ENCODE measurements around the gene SLC6A18. TPM values are rescaled to one million over a fixed set of nuclear protein-coding genes. Genes with fewer than 3 reads are reported as not detected.

Gene SLC6A18
- total and polyA plus RNA-seq, 9 of the 15 experiments (the other 6 are each of a cell fraction or from before 2014, with no cell fraction given) = not detected

GRCh38 chr5:1187234-1187949 lies 37.8 kb upstream of the SLC6A18 start:
- no peak for ATAC-seq
- POLR2A ChIA-PET = no interaction called here

More at GRCh38 chr5:1187234-1187949, 37.8 kb upstream of the SLC6A18 start:
- no peak overlapping the region for H3K4me2 ChIP-seq (ENCODE audit: insufficient read depth, low read length)
- H3K4me1 ChIP-seq (replicated peaks in 1 of 2; ENCODE audit: control insufficient read depth in 2 of 2, insufficient read depth in 2 of 2, low read length in 2 of 2) = peaks cover 59 to 72% of the 10 kb centered on the region in 2 experiments
- no peak for TF ChIP-seq POLR2G (IDR thresholded peaks at IDR 0.05; ENCODE audit: low read depth, low read length)
- TF ChIP-seq NRF1 (conservative IDR thresholded peaks at IDR 0.05 in 1 of 2, IDR thresholded peaks at IDR 0.05 in 1 of 2) = no peak
- TF ChIP-seq MBD2 (IDR thresholded peaks at IDR 0.05; ENCODE audit: borderline replicate concordance, low read depth) = no peak
- no peak for TF ChIP-seq ZNF121 (CRISPR knock-in tag; conservative IDR thresholded peaks at IDR 0.05)
- TF ChIP-seq ZNF174 (CRISPR knock-in tag; IDR thresholded peaks at IDR 0.05) = no peak
- no peak for TF ChIP-seq ZNF12 (CRISPR knock-in tag; IDR thresholded peaks at IDR 0.05)
- TF ChIP-seq, protein P1, sequence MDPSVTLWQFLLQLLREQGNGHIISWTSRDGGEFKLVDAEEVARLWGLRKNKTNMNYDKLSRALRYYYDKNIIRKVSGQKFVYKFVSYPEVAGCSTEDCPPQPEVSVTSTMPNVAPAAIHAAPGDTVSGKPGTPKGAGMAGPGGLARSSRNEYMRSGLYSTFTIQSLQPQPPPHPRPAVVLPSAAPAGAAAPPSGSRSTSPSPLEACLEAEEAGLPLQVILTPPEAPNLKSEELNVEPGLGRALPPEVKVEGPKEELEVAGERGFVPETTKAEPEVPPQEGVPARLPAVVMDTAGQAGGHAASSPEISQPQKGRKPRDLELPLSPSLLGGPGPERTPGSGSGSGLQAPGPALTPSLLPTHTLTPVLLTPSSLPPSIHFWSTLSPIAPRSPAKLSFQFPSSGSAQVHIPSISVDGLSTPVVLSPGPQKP (CRISPR knock-in tag; IDR thresholded peaks at IDR 0.05) = 0 out of 2 replicates have a peak, but pooled peaks have one; percentile 54
- TF ChIP-seq NUFIP1 (IDR thresholded peaks at IDR 0.05; ENCODE audit: partially characterized antibody) = no peak
- TF ChIP-seq RBFOX2 (IDR thresholded peaks at IDR 0.05; ENCODE audit: low read depth, low read length) = 0 out of 2 replicates have a peak, but pooled peaks have one; percentile 18
- H4K20me1 ChIP-seq (replicated peaks; ENCODE audit: control insufficient read depth, insufficient read depth, low read length) = no peaks in the 10 kb centered on the region
- in situ Hi-C loops (cut with MboI) (no loop called here), intact Hi-C loops (cut with micrococcal nuclease) (no loop called here)
- WGBS (ENCODE audit: insufficient coverage, low coverage, missing lambda C conversion rate) = 80% methylated on average over 17 of the region's 18 CpGs
- H3K9me1 ChIP-seq (ENCODE audit: control insufficient read depth, insufficient read depth, low read length) = no peaks in the 10 kb centered on the region
- H3K9ac ChIP-seq (ENCODE audit: insufficient read depth in 1 of 2, low read depth in 2 of 2, low read length in 2 of 2) = 0 out of 4 replicates have a peak overlapping the region, but pooled peaks of 1 of the 2 experiments have one; percentile 4
- H3K36me3 ChIP-seq (ENCODE audit: control insufficient read depth, insufficient read depth, low read length) = no peaks in the 10 kb centered on the region
- H3K27me3 ChIP-seq (ENCODE audit: control insufficient read depth in 2 of 2, insufficient read depth in 2 of 2, low read length in 2 of 2) = no peaks in the 10 kb centered on the region; a peak in 1 of 5 replicates
- DNase-seq (ENCODE audit: extremely low read depth in 1 of 4, low spot score in 3 of 4) = no peak
- H3K4me3 ChIP-seq = no peak overlapping the region
- no peak overlapping the region for H2AFZ ChIP-seq (ENCODE audit: low read depth, low read length)
- no peak overlapping the region for H3K27ac ChIP-seq (ENCODE audit: extremely low read depth, low read depth, low read length)
- CTCF ChIA-PET (ENCODE audit: low intra/inter-chr PET ratio) = no interaction called here
- no TSS peak for BruUV-seq (replicated peaks)
- H3K9me3 ChIP-seq (replicated peaks; ENCODE audit: control insufficient read depth, insufficient read depth, low read depth, low read length) = no peaks in the 10 kb centered on the region
- no peak for FAIRE-seq
- H3K79me2 ChIP-seq (ENCODE audit: control insufficient read depth, insufficient read depth, low read length) = no peaks in the 10 kb centered on the region

Measured in K562 (cell line).